PFSK-1 (cell line): ENCODE results near the gene FKBP2.

ENCODE experiments used
- FOXP2 ChIP-seq: optimal IDR thresholded peaks from 2 replicates; pipeline ENCODE3; 2011; ENCODE audit warnings: borderline replicate concordance, control low read depth, inconsistent platforms; ENCODE audit not compliant: insufficient read depth; ENCODE audit errors: extremely low read length, extremely low read depth
- POLR2AphosphoS5 ChIP-seq: IDR thresholded peaks from 2 replicates; pipeline ENCODE4 v1.6.1; 2012; ENCODE audit warnings: low read depth, mild to moderate bottlenecking, control low read depth, low read length, moderate library complexity
- REST ChIP-seq, 2 experiments: IDR thresholded peaks; 2 replicates each; pipeline versions ENCODE4 v1.6.1 to v1.8.0; 2011 to 2012; ENCODE audit warnings: low read depth in 2 of 2, low read length in 2 of 2, control low read depth in 1 of 2, inconsistent platforms in 1 of 2, mild to moderate bottlenecking in 1 of 2, moderate library complexity in 1 of 2; ENCODE audit not compliant: insufficient read depth in 1 of 2
- SIN3A ChIP-seq: IDR thresholded peaks from 2 replicates; pipeline ENCODE4 v1.6.1; 2012; ENCODE audit warnings: mild to moderate bottlenecking, low read length, moderate library complexity, borderline replicate concordance; ENCODE audit not compliant: insufficient read depth
- TAF1 ChIP-seq: IDR thresholded peaks from 2 replicates; pipeline ENCODE4 v1.6.1; 2012; ENCODE audit warnings: low read length, control low read depth, borderline replicate concordance; ENCODE audit not compliant: insufficient read depth

FKBP2 gene

GRCh38 chr11:64276653-64277431 is 35.9 kb downstream of the FKBP2 start:
- TF ChIP-seq TAF1 (no peak), SIN3A (no peak), FOXP2 (no peak), REST (IDR thresholded peaks at IDR 0.05; ENCODE audit: insufficient read depth in 1 of 2, low read depth in 2 of 2, low read length in 2 of 2) (no peak), POLR2AphosphoS5 (no peak)

- TF ChIP-seq POLR2AphosphoS5 (no peak), TAF1 (no peak)
Measured at GRCh38 chr11:64278576-64279190, 37.8 kb downstream of the FKBP2 start.

GRCh38 chr11:64281957-64282770 is 41.3 kb downstream of the FKBP2 start:
- TF ChIP-seq SIN3A (no peak), POLR2AphosphoS5 (no peak), REST (IDR thresholded peaks at IDR 0.05; ENCODE audit: insufficient read depth in 1 of 2, low read depth in 2 of 2, low read length in 2 of 2) (no peak), FOXP2 (no peak), TAF1 (no peak)

GRCh38 chr11:64283092-64283491 is 42.2 kb downstream of the FKBP2 start:
- TF ChIP-seq POLR2AphosphoS5 (no peak), SIN3A (no peak), FOXP2 (no peak), REST (IDR thresholded peaks at IDR 0.05; ENCODE audit: insufficient read depth in 1 of 2, low read depth in 2 of 2, low read length in 2 of 2) (no peak), TAF1 (no peak)

- TF ChIP-seq SIN3A = no peak; the same call in 1 of the 2 replicates
- peak; percentile 85 for TF ChIP-seq POLR2AphosphoS5
- TF ChIP-seq TAF1 = peak; percentile 54; the same call in 1 of the 2 replicates
- TF ChIP-seq FOXP2 = peak; percentile 13
- no peak for TF ChIP-seq REST (IDR thresholded peaks at IDR 0.05; ENCODE audit: insufficient read depth in 1 of 2, low read depth in 2 of 2, low read length in 2 of 2)
Measured at GRCh38 chr11:64284048-64284961, 43.4 kb downstream of the FKBP2 start, which contains the start of gene BAD. TSS of gene BAD (minus strand) at chr11:64284665. CDS start at chr11:64284368, 297 bp downstream.
